ENCODE measurements around the gene HMOX2. TPM values are rescaled to one million over a fixed set of nuclear protein-coding genes. Genes with fewer than 3 reads are reported as not detected.

Gene HMOX2, protein sequence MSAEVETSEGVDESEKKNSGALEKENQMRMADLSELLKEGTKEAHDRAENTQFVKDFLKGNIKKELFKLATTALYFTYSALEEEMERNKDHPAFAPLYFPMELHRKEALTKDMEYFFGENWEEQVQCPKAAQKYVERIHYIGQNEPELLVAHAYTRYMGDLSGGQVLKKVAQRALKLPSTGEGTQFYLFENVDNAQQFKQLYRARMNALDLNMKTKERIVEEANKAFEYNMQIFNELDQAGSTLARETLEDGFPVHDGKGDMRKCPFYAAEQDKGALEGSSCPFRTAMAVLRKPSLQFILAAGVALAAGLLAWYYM
- total RNA-seq (2012; rRNA removed), result 48.1 and 61.9 TPM in 2 replicates

GRCh38 chr16:4475880-4476788, at the start of gene HMOX2:
TSS of gene HMOX2 (plus strand) at chr16:4476398. CDS start at chr16:4505525, 29,127 bp downstream.
- Histone ChIP-seq H3K4me2 (ENCODE audit: low read length) (peak within 1 kb of the TSS; percentile 92), H3K36me3 (ENCODE audit: insufficient read depth, low read length) (no peaks in the 10 kb centered on the region), H3K9me3 (replicated peaks; ENCODE audit: low read length) (no peaks in the 10 kb centered on the region), H3K4me3 (ENCODE audit: low read length) (peak within 1 kb of the TSS; percentile 91), H3K4me1 (ENCODE audit: control insufficient read depth, insufficient read depth, low read length) (peaks cover 21% of the 10 kb centered on the region), H3K27me3 (ENCODE audit: control insufficient read depth, insufficient read depth, low read length) (no peaks in the 10 kb centered on the region), H3K9ac (ENCODE audit: low read depth, low read length) (peak within 1 kb of the TSS; percentile 87)

DNA sequence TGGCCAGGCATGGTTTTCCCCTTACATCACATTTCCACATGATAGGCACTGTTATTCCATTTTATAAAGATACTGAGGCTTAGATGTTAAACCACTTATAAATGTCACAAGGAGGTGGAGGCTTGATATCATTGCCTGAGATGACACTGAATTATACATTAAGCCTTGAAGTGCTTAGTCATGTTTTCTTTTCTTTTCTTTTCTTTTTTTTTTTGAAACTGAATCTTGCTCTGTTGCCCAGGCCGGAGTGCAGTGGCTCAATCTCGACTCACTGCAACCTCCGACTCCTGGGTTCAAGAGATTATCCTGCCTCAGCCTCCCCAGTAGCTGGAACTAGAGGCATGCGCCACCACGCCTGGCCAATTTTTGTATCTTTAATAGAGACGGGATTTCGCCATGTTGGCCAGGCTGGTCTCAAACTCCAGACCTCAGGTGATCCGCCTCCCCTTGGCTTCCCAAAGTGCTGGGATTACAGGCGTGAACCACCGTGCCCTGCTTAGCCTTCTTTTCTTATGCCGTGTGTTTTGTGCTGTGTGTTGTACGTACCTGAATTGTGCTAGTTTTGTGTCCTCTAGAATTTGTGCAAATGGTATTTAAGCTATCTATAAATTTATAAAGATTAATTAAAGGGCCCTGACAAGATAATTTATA, 49.4 kb upstream of the HMOX2 start:
- Histone ChIP-seq H3K4me3 (ENCODE audit: low read length) (peak overlapping the region; percentile 79), H3K27me3 (ENCODE audit: control insufficient read depth, insufficient read depth, low read length) (no peaks in the 10 kb centered on the region), H3K9ac (ENCODE audit: low read depth, low read length) (peak overlapping the region; percentile 88), H3K4me1 (ENCODE audit: control insufficient read depth, insufficient read depth, low read length) (peaks cover 11% of the 10 kb centered on the region), H3K4me2 (ENCODE audit: low read length) (peak overlapping the region; percentile 70), H3K9me3 (replicated peaks; ENCODE audit: low read length) (no peaks in the 10 kb centered on the region), H3K36me3 (ENCODE audit: insufficient read depth, low read length) (peaks cover 16% of the 10 kb centered on the region)

- no peak overlapping the region for H3K4me3 ChIP-seq (ENCODE audit: low read length)
- H3K4me2 ChIP-seq (ENCODE audit: low read length), result no peak overlapping the region
- H3K27me3 ChIP-seq (ENCODE audit: control insufficient read depth, insufficient read depth, low read length), result no peaks in the 10 kb centered on the region
- no peak overlapping the region for H3K9ac ChIP-seq (ENCODE audit: low read depth, low read length)
- H3K4me1 ChIP-seq (ENCODE audit: control insufficient read depth, insufficient read depth, low read length), result peaks cover 11% of the 10 kb centered on the region
- H3K9me3 ChIP-seq (replicated peaks; ENCODE audit: low read length), result no peaks in the 10 kb centered on the region
- peaks cover 21% of the 10 kb centered on the region for H3K36me3 ChIP-seq (ENCODE audit: insufficient read depth, low read length)
Observed at GRCh38 chr16:4428500-4428899, 47.7 kb upstream of the HMOX2 start.

GRCh38 chr16:4431023-4431422, 45.2 kb upstream of the HMOX2 start:
- Histone ChIP-seq H3K36me3 (ENCODE audit: insufficient read depth, low read length) (peaks cover 44% of the 10 kb centered on the region), H3K4me2 (ENCODE audit: low read length) (no peak overlapping the region), H3K9me3 (replicated peaks; ENCODE audit: low read length) (no peaks in the 10 kb centered on the region), H3K27me3 (ENCODE audit: control insufficient read depth, insufficient read depth, low read length) (no peaks in the 10 kb centered on the region), H3K4me3 (ENCODE audit: low read length) (no peak overlapping the region), H3K4me1 (ENCODE audit: control insufficient read depth, insufficient read depth, low read length) (peaks cover 6% of the 10 kb centered on the region), H3K9ac (ENCODE audit: low read depth, low read length) (no peak overlapping the region)

- Histone ChIP-seq H3K27me3 (ENCODE audit: control insufficient read depth, insufficient read depth, low read length) (no peaks in the 10 kb centered on the region), H3K4me2 (ENCODE audit: low read length) (no peak overlapping the region), H3K36me3 (ENCODE audit: insufficient read depth, low read length) (peaks cover 57% of the 10 kb centered on the region), H3K4me3 (ENCODE audit: low read length) (no peak overlapping the region), H3K4me1 (ENCODE audit: control insufficient read depth, insufficient read depth, low read length) (no peaks in the 10 kb centered on the region), H3K9me3 (replicated peaks; ENCODE audit: low read length) (no peaks in the 10 kb centered on the region), H3K9ac (ENCODE audit: low read depth, low read length) (no peak overlapping the region)
Observed at GRCh38 chr16:4433228-4433627, 43.0 kb upstream of the HMOX2 start.

- Histone ChIP-seq H3K4me1 (ENCODE audit: control insufficient read depth, insufficient read depth, low read length) (no peaks in the 10 kb centered on the region), H3K4me2 (ENCODE audit: low read length) (no peak overlapping the region), H3K36me3 (ENCODE audit: insufficient read depth, low read length) (peaks cover 55% of the 10 kb centered on the region), H3K9ac (ENCODE audit: low read depth, low read length) (no peak overlapping the region), H3K27me3 (ENCODE audit: control insufficient read depth, insufficient read depth, low read length) (no peaks in the 10 kb centered on the region), H3K9me3 (replicated peaks; ENCODE audit: low read length) (no peaks in the 10 kb centered on the region), H3K4me3 (ENCODE audit: low read length) (no peak overlapping the region)
Observed at GRCh38 chr16:4433914-4434787, 42.0 kb upstream of the HMOX2 start.

- peaks cover 63% of the 10 kb centered on the region for H3K36me3 ChIP-seq (ENCODE audit: insufficient read depth, low read length)
- H3K9me3 ChIP-seq (replicated peaks; ENCODE audit: low read length), result no peaks in the 10 kb centered on the region
Observed at GRCh38 chr16:4435337-4436067, 40.7 kb upstream of the HMOX2 start.

DNA sequence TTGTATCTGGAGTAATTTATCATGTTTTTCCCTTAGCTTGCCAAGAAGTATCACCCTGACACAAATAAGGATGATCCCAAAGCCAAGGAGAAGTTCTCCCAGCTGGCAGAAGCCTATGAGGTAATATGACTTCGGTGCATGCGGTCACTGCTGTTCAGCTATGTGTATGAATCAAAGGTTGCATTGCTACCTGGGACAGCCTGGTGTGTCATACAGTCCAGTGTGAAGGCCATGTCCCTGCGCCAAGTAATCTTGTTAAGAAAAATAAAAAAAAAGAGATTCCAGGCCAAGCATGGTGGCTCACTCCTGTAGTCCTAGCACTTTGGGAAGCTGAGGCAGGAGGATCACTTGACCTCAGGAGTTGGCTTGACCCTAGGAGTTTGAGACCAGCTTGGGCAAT, 38.8 kb upstream of the HMOX2 start:
- Histone ChIP-seq H3K4me3 (ENCODE audit: low read length) (no peak overlapping the region), H3K9me3 (replicated peaks; ENCODE audit: low read length) (no peaks in the 10 kb centered on the region), H3K4me1 (ENCODE audit: control insufficient read depth, insufficient read depth, low read length) (no peaks in the 10 kb centered on the region), H3K4me2 (ENCODE audit: low read length) (no peak overlapping the region), H3K9ac (ENCODE audit: low read depth, low read length) (no peak overlapping the region), H3K27me3 (ENCODE audit: control insufficient read depth, insufficient read depth, low read length) (no peaks in the 10 kb centered on the region), H3K36me3 (ENCODE audit: insufficient read depth, low read length) (peaks cover 71% of the 10 kb centered on the region)

More at GRCh38 chr16:4435337-4436067, 40.7 kb upstream of the HMOX2 start:
- Histone ChIP-seq H3K4me2 (ENCODE audit: low read length) (no peak overlapping the region), H3K4me1 (ENCODE audit: control insufficient read depth, insufficient read depth, low read length) (no peaks in the 10 kb centered on the region), H3K9ac (ENCODE audit: low read depth, low read length) (no peak overlapping the region), H3K27me3 (ENCODE audit: control insufficient read depth, insufficient read depth, low read length) (no peaks in the 10 kb centered on the region), H3K4me3 (ENCODE audit: low read length) (no peak overlapping the region)

GRCh38 chr16:4442371-4442770, 33.8 kb upstream of the HMOX2 start:
- no peak overlapping the region for H3K4me2 ChIP-seq (ENCODE audit: low read length)
- H3K27me3 ChIP-seq (ENCODE audit: control insufficient read depth, insufficient read depth, low read length), result no peaks in the 10 kb centered on the region
- H3K9ac ChIP-seq (ENCODE audit: low read depth, low read length), result no peak overlapping the region
- peaks cover 74% of the 10 kb centered on the region for H3K36me3 ChIP-seq (ENCODE audit: insufficient read depth, low read length)
- H3K9me3 ChIP-seq (replicated peaks; ENCODE audit: low read length), result no peaks in the 10 kb centered on the region
- no peaks in the 10 kb centered on the region for H3K4me1 ChIP-seq (ENCODE audit: control insufficient read depth, insufficient read depth, low read length)
- H3K4me3 ChIP-seq (ENCODE audit: low read length), result no peak overlapping the region

DNA sequence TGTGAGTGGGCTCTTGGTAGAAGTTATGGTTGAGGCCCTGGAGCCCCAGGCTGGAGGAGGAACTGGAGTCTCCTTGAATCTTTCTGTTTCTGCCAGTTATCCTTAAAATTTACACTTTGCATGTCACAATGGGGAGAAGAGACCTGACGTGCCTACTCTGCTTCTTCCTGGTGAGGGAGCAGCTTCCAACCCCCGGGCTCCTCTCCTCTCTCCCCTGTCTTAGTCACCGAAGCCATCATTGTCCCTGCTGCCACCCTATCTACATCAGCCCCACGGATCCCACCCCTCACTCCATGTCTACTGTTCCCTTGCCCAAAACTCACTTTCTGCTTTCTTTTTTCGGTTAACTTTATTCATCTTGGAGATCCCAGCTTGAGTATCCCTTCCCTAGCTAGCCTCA, 32.9 kb upstream of the HMOX2 start:
- Histone ChIP-seq H3K4me3 (ENCODE audit: low read length) (no peak overlapping the region), H3K4me2 (ENCODE audit: low read length) (no peak overlapping the region), H3K36me3 (ENCODE audit: insufficient read depth, low read length) (peaks cover 73% of the 10 kb centered on the region), H3K4me1 (ENCODE audit: control insufficient read depth, insufficient read depth, low read length) (no peaks in the 10 kb centered on the region), H3K9ac (ENCODE audit: low read depth, low read length) (no peak overlapping the region), H3K27me3 (ENCODE audit: control insufficient read depth, insufficient read depth, low read length) (no peaks in the 10 kb centered on the region), H3K9me3 (replicated peaks; ENCODE audit: low read length) (no peaks in the 10 kb centered on the region)
